ENCODE data around the gene ABCC6.

- no peak for TF ChIP-seq CTCF (IDR thresholded peaks at IDR 0.05)
- no peak for TF ChIP-seq EP300 (IDR thresholded peaks at IDR 0.05)
These were observed 38.7 kb downstream of the ABCC6 start for GRCh38 chr16:16184594-16184993.
